K562 treated with DMSO at 1 percent for 48 hours (cell line): Measurements from ENCODE around the gene KLHL40. TPM values are rescaled to one million over a fixed set of nuclear protein-coding genes. Genes with fewer than 3 reads are reported as not detected.

ENCODE experiments used
- total RNA-seq: library from RNA; unstranded; fragments of 300-600 nt; gene quantifications from 2 replicates; pipeline ENCODE4 v1.2.3, GENCODE V29; 2022; ENCODE audit warnings: low replicate concordance; ENCODE audit errors: extremely low read depth

The KLHL40 gene, protein sequence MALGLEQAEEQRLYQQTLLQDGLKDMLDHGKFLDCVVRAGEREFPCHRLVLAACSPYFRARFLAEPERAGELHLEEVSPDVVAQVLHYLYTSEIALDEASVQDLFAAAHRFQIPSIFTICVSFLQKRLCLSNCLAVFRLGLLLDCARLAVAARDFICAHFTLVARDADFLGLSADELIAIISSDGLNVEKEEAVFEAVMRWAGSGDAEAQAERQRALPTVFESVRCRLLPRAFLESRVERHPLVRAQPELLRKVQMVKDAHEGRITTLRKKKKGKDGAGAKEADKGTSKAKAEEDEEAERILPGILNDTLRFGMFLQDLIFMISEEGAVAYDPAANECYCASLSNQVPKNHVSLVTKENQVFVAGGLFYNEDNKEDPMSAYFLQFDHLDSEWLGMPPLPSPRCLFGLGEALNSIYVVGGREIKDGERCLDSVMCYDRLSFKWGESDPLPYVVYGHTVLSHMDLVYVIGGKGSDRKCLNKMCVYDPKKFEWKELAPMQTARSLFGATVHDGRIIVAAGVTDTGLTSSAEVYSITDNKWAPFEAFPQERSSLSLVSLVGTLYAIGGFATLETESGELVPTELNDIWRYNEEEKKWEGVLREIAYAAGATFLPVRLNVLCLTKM
- not detected in 2 replicates for total RNA-seq

DNA sequence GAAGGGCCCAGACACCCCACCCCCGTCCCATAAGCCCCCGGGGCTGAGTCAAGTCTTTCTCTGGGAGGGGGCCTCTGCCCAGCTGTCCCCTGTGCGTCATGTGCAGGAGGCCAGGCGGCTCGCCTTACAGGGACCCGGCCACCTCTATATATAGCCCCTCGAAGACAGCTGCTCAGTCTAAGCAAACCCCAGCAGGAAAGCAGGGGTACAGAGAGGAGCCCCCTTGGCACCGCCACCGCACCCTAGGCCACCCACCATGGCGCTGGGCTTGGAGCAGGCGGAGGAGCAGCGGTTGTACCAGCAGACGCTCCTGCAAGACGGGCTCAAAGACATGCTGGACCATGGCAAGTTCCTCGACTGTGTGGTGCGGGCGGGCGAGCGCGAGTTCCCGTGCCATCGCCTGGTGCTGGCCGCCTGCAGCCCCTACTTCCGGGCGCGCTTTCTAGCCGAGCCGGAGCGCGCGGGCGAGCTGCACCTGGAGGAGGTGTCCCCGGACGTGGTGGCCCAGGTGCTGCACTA is at the start of gene KLHL40:
TSS of gene KLHL40 (plus strand) at position 175 of the 519 bp plus-strand sequence. CDS start at position 257, 82 bp downstream.

DNA sequence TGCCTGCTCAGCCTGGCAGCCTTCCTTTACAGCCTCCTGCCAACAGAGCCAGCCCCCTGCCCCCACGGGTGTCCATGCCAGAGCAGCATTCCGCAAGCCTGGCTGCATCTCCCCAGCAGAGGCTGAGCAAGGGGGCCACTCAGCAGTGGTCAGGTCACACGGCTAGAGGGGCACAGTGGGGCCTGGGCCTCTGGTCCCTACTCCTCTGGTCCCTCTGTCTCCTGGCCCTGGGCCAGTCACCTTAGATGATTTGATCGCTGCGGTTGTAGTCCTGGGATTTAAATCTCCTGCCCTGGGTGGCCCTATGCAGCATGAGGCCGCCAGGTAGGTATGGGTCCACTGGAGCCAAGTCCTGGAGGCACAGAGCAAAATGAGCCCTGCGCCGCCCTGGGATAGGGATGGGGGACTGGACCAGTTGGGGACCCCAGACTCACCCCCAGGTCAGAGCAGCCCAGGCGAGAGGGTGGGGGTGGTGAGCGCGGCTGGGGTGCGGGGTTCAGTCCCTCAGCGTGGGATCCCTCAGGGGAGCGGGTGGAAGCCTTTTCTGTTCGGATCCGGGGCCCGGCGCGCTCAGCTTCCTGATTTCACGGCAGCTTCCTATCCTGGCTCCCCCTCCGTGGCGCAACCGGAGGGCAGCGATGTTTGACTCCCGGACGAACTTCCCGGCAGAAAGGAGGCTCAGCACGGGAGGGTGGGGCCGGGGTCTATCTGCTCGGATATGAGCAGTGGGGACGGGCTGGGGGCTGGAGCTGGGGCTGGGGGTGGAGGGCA is 31.6 kb upstream of the KLHL40 start, which contains the start of gene ZBTB47:
TSS of gene ZBTB47 (plus strand) at position 138 of the 771 bp plus-strand sequence. CDS start 4,659 bp downstream, outside the sequence.

DNA sequence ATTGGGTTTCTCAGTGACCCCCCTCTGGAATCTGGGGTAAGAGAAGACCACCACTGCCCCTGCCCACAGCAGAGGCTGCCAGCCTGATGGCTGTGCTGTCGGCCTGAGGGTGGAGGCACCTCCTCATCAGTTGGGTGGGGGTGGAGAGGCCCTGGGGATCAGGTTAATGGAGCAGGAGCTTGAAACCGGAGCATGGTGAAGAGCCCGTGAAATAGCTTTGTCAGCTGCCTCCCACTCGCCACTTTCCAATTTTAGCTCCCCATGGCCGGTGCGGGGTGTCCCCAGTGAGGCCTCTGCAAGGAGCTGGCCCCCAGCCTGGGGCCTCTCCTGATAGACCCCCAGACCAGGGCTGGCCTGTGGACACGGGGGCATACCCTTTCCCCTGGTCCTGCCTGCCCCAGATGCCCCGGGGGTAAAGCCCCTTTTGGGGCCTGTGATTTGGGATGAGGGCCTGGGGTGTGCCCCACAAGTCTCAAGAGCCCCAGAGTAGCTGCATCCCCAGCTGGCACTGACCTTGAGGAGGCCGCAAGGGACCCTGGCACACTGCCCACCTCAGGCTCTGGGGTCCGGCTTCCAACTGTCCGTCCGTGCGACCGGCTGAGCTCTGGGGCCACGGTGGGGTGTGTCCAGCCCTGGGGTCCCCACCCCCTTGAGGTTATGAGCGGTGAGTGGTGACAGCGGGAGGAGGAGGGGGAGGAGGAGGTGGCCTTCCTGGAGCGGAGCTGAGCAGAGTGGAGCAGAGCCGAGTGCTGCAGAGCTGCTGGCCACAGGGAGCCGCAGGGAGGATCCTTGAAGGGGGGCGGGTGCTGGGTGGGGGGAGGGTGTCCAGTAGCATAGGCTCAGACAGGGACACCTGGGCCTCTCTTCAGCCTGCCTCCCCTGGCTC is 17.0 kb downstream of the KLHL40 start, which contains the start of gene HHATL:
TSS of gene HHATL (minus strand) at position 733 of the 886 bp plus-strand sequence. CDS start 1,972 bp downstream, outside the sequence.

Other genes starting within 250 kb of the KLHL40 start
- not detected in 2 replicates for gene VIPR1, start 182.9 kb upstream of the KLHL40 start, total RNA-seq
- not detected in 2 replicates for gene SEC22C, start 103.6 kb upstream of the KLHL40 start, total RNA-seq
- not detected in 2 replicates for gene SS18L2, start 94.7 kb upstream of the KLHL40 start, total RNA-seq
- gene NKTR, start 84.9 kb upstream of the KLHL40 start, total RNA-seq, result not detected in 2 replicates
- gene ZBTB47, start 31.8 kb upstream of the KLHL40 start, total RNA-seq, result not detected in 2 replicates
- gene HHATL, start 17.3 kb downstream of the KLHL40 start, total RNA-seq, result not detected in 2 replicates
- gene CCDC13, start 87.7 kb downstream of the KLHL40 start, total RNA-seq, result not detected in 2 replicates
- not detected in 2 replicates for gene HIGD1A, start 119.0 kb downstream of the KLHL40 start, total RNA-seq
- gene ACKR2, start 123.9 kb downstream of the KLHL40 start, total RNA-seq, result not detected in 2 replicates
- not detected in 2 replicates for gene CYP8B1, start 190.3 kb downstream of the KLHL40 start, total RNA-seq
- not detected in 2 replicates for gene ZNF662, start 220.6 kb downstream of the KLHL40 start, total RNA-seq